ENCODE data around the gene DRICH1. TPM values are rescaled to one million over a fixed set of nuclear protein-coding genes. Genes with fewer than 3 reads are reported as not detected.

DRICH1 gene
- total and polyA plus RNA-seq, 2 of the 13 experiments (the other 11 are each of a cell fraction or from before 2014, with no cell fraction given), result 0.22 to 0.66 TPM

- TF ChIP-seq ZNF740 (CRISPR knock-in tag; IDR thresholded peaks at IDR 0.05) (no peak), NKX3-1 (CRISPR knock-in tag; IDR thresholded peaks at IDR 0.05) (no peak), MYPOP (CRISPR knock-in tag; IDR thresholded peaks at IDR 0.05) (no peak), MBD4 (IDR thresholded peaks at IDR 0.05; ENCODE audit: borderline replicate concordance, low read length) (no peak)
Measured at GRCh38 chr22:23579280-23579679, 52.8 kb downstream of the DRICH1 start (continued).

- Histone ChIP-seq H3K4me3 (replicated peaks in 1 of 3; ENCODE audit: insufficient read depth in 1 of 3, low read depth in 2 of 3, low read length in 3 of 3) (no peak overlapping the region), H3K79me2 (ENCODE audit: insufficient read depth, low read length) (no peaks in the 10 kb centered on the region), H2AFZ (ENCODE audit: low read length) (no peak overlapping the region), H3K4me1 (ENCODE audit: insufficient read depth, low read length) (no peaks in the 10 kb centered on the region), H3K27me3 (ENCODE audit: control insufficient read depth in 1 of 2, insufficient read depth in 2 of 2, low read length in 2 of 2) (peaks cover 3 to 15% of the 10 kb centered on the region in 2 experiments; a peak in 3 of 5 replicates), H3K9ac (ENCODE audit: insufficient read depth, low read depth, low read length) (no peak overlapping the region), H4K20me1 (ENCODE audit: insufficient read depth, low read length) (no peaks in the 10 kb centered on the region), H3K36me3 (replicated peaks in 1 of 2; ENCODE audit: control insufficient read depth in 1 of 2, insufficient read depth in 2 of 2, low read length in 2 of 2) (no peaks in the 10 kb centered on the region), H3K9me3 (ENCODE audit: low read length) (no peaks in the 10 kb centered on the region), H3K4me2 (ENCODE audit: low read depth, low read length) (no peak overlapping the region), H3K27ac (ENCODE audit: extremely low read length, insufficient read depth, low read length) (no peak overlapping the region)
- DNase-seq (ENCODE audit: low spot score) (no peak), ATAC-seq (no peak), FAIRE-seq (no peak)
- POLR2A ChIA-PET, result no interaction called here
- 23% methylated on average over 4 of the region's 11 CpGs for WGBS (ENCODE audit: low lambda C conversion rate)
- intact Hi-C loops (cut with micrococcal nuclease; ENCODE audit: unreplicated experiment), result no loop called here
- no peak for TF ChIP-seq TMF1 (CRISPR knock-in tag; IDR thresholded peaks at IDR 0.05; ENCODE audit: low read depth)
- TF ChIP-seq RFX1 (IDR thresholded peaks at IDR 0.05), result no peak
- no peak for TF ChIP-seq ZFP91 (CRISPR knock-in tag; IDR thresholded peaks at IDR 0.05; ENCODE audit: borderline replicate concordance)
- TF ChIP-seq ATF2 (CRISPR knock-in tag; IDR thresholded peaks at IDR 0.05), result no peak
- CTCF ChIA-PET (ENCODE audit: low intra/inter-chr PET ratio, low total read pairs), result no interaction called here
- BruUV-seq (replicated peaks), result no TSS peak
- in situ Hi-C loops (cut with HindIII; ENCODE audit: extremely low pct_ligation_motif_present, low pct_unique_long_range_greater_than_20kb), result loop anchor here (25.0 kb wide), 1 partner anchor 91 kb away; no protein-coding TSS in a partner anchor
Measured at GRCh38 chr22:23578306-23578705, 53.8 kb downstream of the DRICH1 start.
